ENCODE measurements around the gene KCNQ2. TPM values are rescaled to one million over a fixed set of nuclear protein-coding genes. Genes with fewer than 3 reads are reported as not detected.

KCNQ2 gene
- total RNA-seq, 1 experiment from 2014 or later = not detected

- H3K9ac ChIP-seq (ENCODE audit: low read length) = no peak overlapping the region
- H3K79me2 ChIP-seq (ENCODE audit: low read length) = no peaks in the 10 kb centered on the region
- no peak overlapping the region for H2AFZ ChIP-seq (ENCODE audit: low read length)
- no peak overlapping the region for H3K27ac ChIP-seq (ENCODE audit: low read length)
- no peak for DNase-seq
- no peaks in the 10 kb centered on the region for H3K9me2 ChIP-seq (replicated peaks; ENCODE audit: insufficient read depth, low read length)
- no peaks in the 10 kb centered on the region for H3K27me3 ChIP-seq (ENCODE audit: low read length)
- H3K4me1 ChIP-seq (ENCODE audit: low read length) = no peaks in the 10 kb centered on the region
- no peak overlapping the region for H3K4me3 ChIP-seq (ENCODE audit: low read length)
- no peaks in the 10 kb centered on the region for H3K36me3 ChIP-seq (ENCODE audit: insufficient read depth, low read length)
- H3K4me2 ChIP-seq (ENCODE audit: low read depth, low read length, poor library complexity, severe bottlenecking) = no peak overlapping the region
- no peaks in the 10 kb centered on the region for H4K20me1 ChIP-seq (ENCODE audit: insufficient read depth, low read depth, low read length)
- no peaks in the 10 kb centered on the region for H3K9me3 ChIP-seq (ENCODE audit: low read length)
Observed at GRCh38 chr20:63421094-63421692, 51.3 kb downstream of the KCNQ2 start.

GRCh38 chr20:63420359-63421093 is 51.9 kb downstream of the KCNQ2 start:
- H3K4me3 ChIP-seq (ENCODE audit: low read length) = no peak overlapping the region
- no peak overlapping the region for H3K9ac ChIP-seq (ENCODE audit: low read length)
- H3K4me2 ChIP-seq (ENCODE audit: low read depth, low read length, poor library complexity, severe bottlenecking) = no peak overlapping the region
- H4K20me1 ChIP-seq (ENCODE audit: insufficient read depth, low read depth, low read length) = no peaks in the 10 kb centered on the region
- no peak for DNase-seq
- H3K9me2 ChIP-seq (replicated peaks; ENCODE audit: insufficient read depth, low read length) = no peaks in the 10 kb centered on the region
- H3K9me3 ChIP-seq (ENCODE audit: low read length) = no peaks in the 10 kb centered on the region
- no peaks in the 10 kb centered on the region for H3K36me3 ChIP-seq (ENCODE audit: insufficient read depth, low read length)
- no peak overlapping the region for H3K27ac ChIP-seq (ENCODE audit: low read length)
- H3K27me3 ChIP-seq (ENCODE audit: low read length) = no peaks in the 10 kb centered on the region
- H3K79me2 ChIP-seq (ENCODE audit: low read length) = no peaks in the 10 kb centered on the region
- no peaks in the 10 kb centered on the region for H3K4me1 ChIP-seq (ENCODE audit: low read length)
- no peak overlapping the region for H2AFZ ChIP-seq (ENCODE audit: low read length)

GRCh38 chr20:63419299-63419698 is 53.2 kb downstream of the KCNQ2 start:
- Histone ChIP-seq H3K9me3 (ENCODE audit: low read length) (no peaks in the 10 kb centered on the region), H3K4me2 (ENCODE audit: low read depth, low read length, poor library complexity, severe bottlenecking) (no peak overlapping the region), H3K27me3 (ENCODE audit: low read length) (no peaks in the 10 kb centered on the region), H3K9ac (ENCODE audit: low read length) (no peak overlapping the region), H3K27ac (ENCODE audit: low read length) (no peak overlapping the region), H3K4me1 (ENCODE audit: low read length) (no peaks in the 10 kb centered on the region), H3K4me3 (ENCODE audit: low read length) (no peak overlapping the region), H3K9me2 (replicated peaks; ENCODE audit: insufficient read depth, low read length) (no peaks in the 10 kb centered on the region), H3K36me3 (ENCODE audit: insufficient read depth, low read length) (no peaks in the 10 kb centered on the region), H3K79me2 (ENCODE audit: low read length) (no peaks in the 10 kb centered on the region), H4K20me1 (ENCODE audit: insufficient read depth, low read depth, low read length) (no peaks in the 10 kb centered on the region), H2AFZ (ENCODE audit: low read length) (no peak overlapping the region)
- DNase-seq = no peak

- Histone ChIP-seq H4K20me1 (ENCODE audit: insufficient read depth, low read depth, low read length) (no peaks in the 10 kb centered on the region), H3K9ac (ENCODE audit: low read length) (no peak overlapping the region), H3K36me3 (ENCODE audit: insufficient read depth, low read length) (no peaks in the 10 kb centered on the region), H3K9me2 (replicated peaks; ENCODE audit: insufficient read depth, low read length) (no peaks in the 10 kb centered on the region), H3K4me3 (ENCODE audit: low read length) (no peak overlapping the region), H2AFZ (ENCODE audit: low read length) (no peak overlapping the region), H3K4me2 (ENCODE audit: low read depth, low read length, poor library complexity, severe bottlenecking) (no peak overlapping the region), H3K79me2 (ENCODE audit: low read length) (no peaks in the 10 kb centered on the region), H3K9me3 (ENCODE audit: low read length) (no peaks in the 10 kb centered on the region), H3K27me3 (ENCODE audit: low read length) (no peaks in the 10 kb centered on the region), H3K27ac (ENCODE audit: low read length) (no peak overlapping the region), H3K4me1 (ENCODE audit: low read length) (no peaks in the 10 kb centered on the region)
- DNase-seq = no peak
Observed at GRCh38 chr20:63418617-63419016, 53.8 kb downstream of the KCNQ2 start.

GRCh38 chr20:63417738-63418120 is 54.7 kb downstream of the KCNQ2 start:
- no peak overlapping the region for H3K4me3 ChIP-seq (ENCODE audit: low read length)
- H3K36me3 ChIP-seq (ENCODE audit: insufficient read depth, low read length) = no peaks in the 10 kb centered on the region
- H3K27ac ChIP-seq (ENCODE audit: low read length) = no peak overlapping the region
- H3K27me3 ChIP-seq (ENCODE audit: low read length) = no peaks in the 10 kb centered on the region
- no peak for DNase-seq
- H3K9me3 ChIP-seq (ENCODE audit: low read length) = no peaks in the 10 kb centered on the region
- H2AFZ ChIP-seq (ENCODE audit: low read length) = no peak overlapping the region
- no peaks in the 10 kb centered on the region for H3K79me2 ChIP-seq (ENCODE audit: low read length)
- no peak overlapping the region for H3K4me2 ChIP-seq (ENCODE audit: low read depth, low read length, poor library complexity, severe bottlenecking)
- H3K9ac ChIP-seq (ENCODE audit: low read length) = no peak overlapping the region
- no peaks in the 10 kb centered on the region for H4K20me1 ChIP-seq (ENCODE audit: insufficient read depth, low read depth, low read length)
- H3K9me2 ChIP-seq (replicated peaks; ENCODE audit: insufficient read depth, low read length) = no peaks in the 10 kb centered on the region
- no peaks in the 10 kb centered on the region for H3K4me1 ChIP-seq (ENCODE audit: low read length)

GRCh38 chr20:63417097-63417737 is 55.2 kb downstream of the KCNQ2 start:
- Histone ChIP-seq H3K9ac (ENCODE audit: low read length) (no peak overlapping the region), H3K27ac (ENCODE audit: low read length) (no peak overlapping the region), H4K20me1 (ENCODE audit: insufficient read depth, low read depth, low read length) (no peaks in the 10 kb centered on the region), H3K4me2 (ENCODE audit: low read depth, low read length, poor library complexity, severe bottlenecking) (no peak overlapping the region), H2AFZ (ENCODE audit: low read length) (no peak overlapping the region), H3K4me3 (ENCODE audit: low read length) (no peak overlapping the region), H3K9me2 (replicated peaks; ENCODE audit: insufficient read depth, low read length) (no peaks in the 10 kb centered on the region), H3K4me1 (ENCODE audit: low read length) (no peaks in the 10 kb centered on the region), H3K36me3 (ENCODE audit: insufficient read depth, low read length) (no peaks in the 10 kb centered on the region), H3K79me2 (ENCODE audit: low read length) (no peaks in the 10 kb centered on the region), H3K27me3 (ENCODE audit: low read length) (no peaks in the 10 kb centered on the region), H3K9me3 (ENCODE audit: low read length) (no peaks in the 10 kb centered on the region)
- DNase-seq = no peak

- Histone ChIP-seq H3K4me1 (ENCODE audit: low read length) (no peaks in the 10 kb centered on the region), H3K27ac (ENCODE audit: low read length) (no peak overlapping the region), H3K4me2 (ENCODE audit: low read depth, low read length, poor library complexity, severe bottlenecking) (no peak overlapping the region), H3K79me2 (ENCODE audit: low read length) (no peaks in the 10 kb centered on the region), H3K9me3 (ENCODE audit: low read length) (no peaks in the 10 kb centered on the region), H4K20me1 (ENCODE audit: insufficient read depth, low read depth, low read length) (no peaks in the 10 kb centered on the region), H3K9me2 (replicated peaks; ENCODE audit: insufficient read depth, low read length) (no peaks in the 10 kb centered on the region), H3K9ac (ENCODE audit: low read length) (no peak overlapping the region), H3K36me3 (ENCODE audit: insufficient read depth, low read length) (no peaks in the 10 kb centered on the region), H3K27me3 (ENCODE audit: low read length) (no peaks in the 10 kb centered on the region), H3K4me3 (ENCODE audit: low read length) (no peak overlapping the region), H2AFZ (ENCODE audit: low read length) (no peak overlapping the region)
- DNase-seq = no peak
Observed at GRCh38 chr20:63416631-63417030, 55.8 kb downstream of the KCNQ2 start.

- no peak overlapping the region for H3K4me2 ChIP-seq (ENCODE audit: low read depth, low read length, poor library complexity, severe bottlenecking)
- no peak for DNase-seq
- no peaks in the 10 kb centered on the region for H3K36me3 ChIP-seq (ENCODE audit: insufficient read depth, low read length)
- no peaks in the 10 kb centered on the region for H3K27me3 ChIP-seq (ENCODE audit: low read length)
- no peaks in the 10 kb centered on the region for H3K79me2 ChIP-seq (ENCODE audit: low read length)
- no peaks in the 10 kb centered on the region for H3K9me3 ChIP-seq (ENCODE audit: low read length)
- H3K9ac ChIP-seq (ENCODE audit: low read length) = no peak overlapping the region
- no peak overlapping the region for H2AFZ ChIP-seq (ENCODE audit: low read length)
- no peaks in the 10 kb centered on the region for H3K9me2 ChIP-seq (replicated peaks; ENCODE audit: insufficient read depth, low read length)
- H3K4me1 ChIP-seq (ENCODE audit: low read length) = no peaks in the 10 kb centered on the region
- no peak overlapping the region for H3K4me3 ChIP-seq (ENCODE audit: low read length)
- H4K20me1 ChIP-seq (ENCODE audit: insufficient read depth, low read depth, low read length) = no peaks in the 10 kb centered on the region
- no peak overlapping the region for H3K27ac ChIP-seq (ENCODE audit: low read length)
Observed at GRCh38 chr20:63415647-63416391, 56.6 kb downstream of the KCNQ2 start.

All from Karpas-422 (cell line).